Small intestine (tissue), 7 donors: ENCODE results near the gene SULT1A2. TPM values are rescaled to one million over a fixed set of nuclear protein-coding genes. Genes with fewer than 3 reads are reported as not detected.
"Not testable (repeated sequence)": the region's sequence is repeated elsewhere in the genome, so short reads cannot be mapped to it uniquely, and the experiment has no call there.

ENCODE experiments used
- DNase-seq, 2 donors: peaks; one replicate each; pipeline versions ENCODE4 v3.0.0 to v3.0.0-alpha.2; 2013
- FAIRE-seq: peaks from 2 replicates; lab custom pipeline; 2012; peaks lifted over from hg19 to GRCh38; lab: Jason Lieb, UNC
- H3K27ac ChIP-seq, 3 donors: one replicate each; pipeline ENCODE4 v1.5.1; 2013; ENCODE audit warnings: low read length in 2 of 3, mild to moderate bottlenecking in 2 of 3, control low read depth in 1 of 3, inconsistent platforms in 1 of 3, low read depth in 1 of 3, moderate library complexity in 1 of 3
- H3K27me3 ChIP-seq, 3 donors: one replicate each; pipeline ENCODE4 v1.6.1; 2013; ENCODE audit warnings: low read length in 3 of 3, inconsistent platforms in 1 of 3; ENCODE audit not compliant: control insufficient read depth in 3 of 3, insufficient read depth in 3 of 3
- H3K36me3 ChIP-seq, 3 donors: one replicate each; pipeline ENCODE4 v1.6.1; 2013; ENCODE audit warnings: low read length in 3 of 3, inconsistent platforms in 1 of 3, low read depth in 1 of 3, mild to moderate bottlenecking in 1 of 3, moderate library complexity in 1 of 3; ENCODE audit not compliant: control insufficient read depth in 3 of 3, insufficient read depth in 2 of 3
- H3K4me1 ChIP-seq, 3 donors: one replicate each; pipeline ENCODE4 v1.6.1; 2013; ENCODE audit warnings: low read length in 2 of 3, inconsistent platforms in 1 of 3, low read depth in 1 of 3, mild to moderate bottlenecking in 1 of 3, moderate library complexity in 1 of 3; ENCODE audit not compliant: control insufficient read depth in 3 of 3, insufficient read depth in 2 of 3
- H3K4me3 ChIP-seq, 3 donors: one replicate each; pipeline ENCODE4 v1.5.1; 2013; ENCODE audit warnings: low read length in 3 of 3, control low read depth in 1 of 3, inconsistent platforms in 1 of 3, low read depth in 1 of 3, mild to moderate bottlenecking in 1 of 3, moderate library complexity in 1 of 3
- H3K9me3 ChIP-seq, 2 donors: one replicate each; pipeline ENCODE4 v1.6.1; 2013; ENCODE audit warnings: low read depth in 1 of 2, low read length in 1 of 2; ENCODE audit not compliant: control insufficient read depth in 2 of 2, insufficient read depth in 1 of 2
- WGBS, 3 donors: extraction: QIAGEN DNeasy Blood & Tissue Kit; methylation state at CpG; one replicate each; pipeline ENCODE4 v1.1.7; 2013; 5-methylcytosine and 5-hydroxymethylcytosine counted together
- polyA plus RNA-seq, 4 donors: library from polyadenylated mRNA; stranded (reverse) in 3 of 4; unstranded in 1 of 4; fragments of 200-250 nt in 3 of 4; fragments of 120-200 nt in 1 of 4; gene quantifications; one replicate each; pipeline versions ENCODE4 v1.2.1 to v1.2.3, GENCODE V29; 2013
- donor health status: healthy with polysubstance abuse.
- donor health status: control.
- donor health status: control.
- donor health status: Bipolar disorder and iron deficiency.
- donor health status: healthy.

The SULT1A2 gene
- polyA plus RNA-seq, 4 donors = 6.5 to 321 (median 123) TPM

DNA sequence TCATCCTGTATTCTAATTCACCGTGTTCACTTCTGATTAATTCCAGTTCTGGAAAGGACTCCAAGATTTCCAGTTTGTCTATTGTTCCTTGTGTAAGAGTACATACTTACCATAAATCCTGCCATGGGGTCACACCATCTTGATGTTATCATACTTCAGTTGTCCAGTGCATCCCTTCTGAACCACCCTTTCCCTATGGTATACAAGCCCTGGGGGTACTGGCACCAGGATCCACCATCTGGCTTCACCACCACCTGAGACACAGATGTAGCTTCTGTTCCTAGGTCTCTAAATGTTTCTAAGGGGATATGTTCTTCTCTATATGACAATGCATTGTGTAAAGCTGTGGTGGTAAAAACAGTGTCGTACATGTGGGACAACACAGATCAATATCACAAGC is 21.9 kb downstream of the SULT1A2 start:
- no peak for FAIRE-seq
- H3K4me3 ChIP-seq = no peak overlapping the region
- DNase-seq = no peak
- H3K36me3 ChIP-seq = peaks cover 0 to 10% (median 0%) of the 10 kb centered on the region in 3 donors
- peaks cover 0 to 9% (median 0%) of the 10 kb centered on the region in 3 donors for H3K4me1 ChIP-seq
- no peak overlapping the region for H3K27ac ChIP-seq
- WGBS, 3 donors = 89 to 94% (median 91%) methylated on average over 2 of the region's 2 CpGs
- H3K9me3 ChIP-seq = no peaks in the 10 kb centered on the region
- no peaks in the 10 kb centered on the region for H3K27me3 ChIP-seq

DNA sequence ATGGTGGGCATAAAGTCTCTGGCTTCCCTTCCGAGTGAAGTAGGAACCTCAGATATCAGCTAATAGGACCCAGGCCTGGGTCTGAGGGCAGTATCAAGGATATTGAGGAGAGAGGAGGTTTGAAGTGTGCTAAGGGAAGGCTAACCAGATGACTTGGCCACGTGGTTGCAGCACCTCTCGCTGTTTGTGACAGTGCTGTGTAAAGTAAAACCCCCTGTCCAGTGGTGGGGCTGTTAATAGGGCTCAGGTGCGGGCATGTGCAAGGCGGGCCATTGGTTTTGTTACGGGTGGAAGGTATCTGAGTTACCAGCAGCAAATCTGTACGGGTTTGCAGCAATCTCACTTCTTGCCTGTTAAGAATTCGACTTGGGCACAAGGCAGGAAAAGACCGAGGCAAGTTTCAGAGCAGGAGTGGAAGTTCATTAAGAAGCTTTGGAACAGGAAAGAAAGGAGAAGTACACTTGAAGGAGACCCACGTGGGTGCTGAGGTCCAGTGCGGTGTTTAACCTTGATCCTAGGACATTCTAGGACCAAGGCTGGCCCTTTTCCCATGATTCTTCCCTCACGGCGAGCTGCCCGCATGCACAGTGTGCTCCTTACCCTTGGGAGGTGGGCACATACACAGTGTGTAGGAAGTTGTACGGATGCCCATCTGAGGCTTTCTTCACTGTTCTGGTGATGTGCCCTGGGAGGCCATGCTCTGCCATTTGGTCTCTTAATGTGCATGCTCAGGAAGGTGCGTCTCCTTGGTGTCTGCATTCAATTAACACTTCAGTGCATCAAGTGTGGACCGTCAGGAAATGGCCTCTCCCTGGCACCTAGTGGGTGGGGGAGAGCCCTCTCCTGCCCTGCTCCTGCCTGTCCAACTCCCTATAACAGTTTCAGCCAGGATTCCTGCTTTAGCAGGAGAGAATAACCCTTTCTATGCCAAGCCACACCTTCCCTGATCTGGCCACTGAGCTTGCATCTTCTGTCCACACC is 22.8 kb downstream of the SULT1A2 start:
- no peaks in the 10 kb centered on the region for H3K9me3 ChIP-seq

DNA sequence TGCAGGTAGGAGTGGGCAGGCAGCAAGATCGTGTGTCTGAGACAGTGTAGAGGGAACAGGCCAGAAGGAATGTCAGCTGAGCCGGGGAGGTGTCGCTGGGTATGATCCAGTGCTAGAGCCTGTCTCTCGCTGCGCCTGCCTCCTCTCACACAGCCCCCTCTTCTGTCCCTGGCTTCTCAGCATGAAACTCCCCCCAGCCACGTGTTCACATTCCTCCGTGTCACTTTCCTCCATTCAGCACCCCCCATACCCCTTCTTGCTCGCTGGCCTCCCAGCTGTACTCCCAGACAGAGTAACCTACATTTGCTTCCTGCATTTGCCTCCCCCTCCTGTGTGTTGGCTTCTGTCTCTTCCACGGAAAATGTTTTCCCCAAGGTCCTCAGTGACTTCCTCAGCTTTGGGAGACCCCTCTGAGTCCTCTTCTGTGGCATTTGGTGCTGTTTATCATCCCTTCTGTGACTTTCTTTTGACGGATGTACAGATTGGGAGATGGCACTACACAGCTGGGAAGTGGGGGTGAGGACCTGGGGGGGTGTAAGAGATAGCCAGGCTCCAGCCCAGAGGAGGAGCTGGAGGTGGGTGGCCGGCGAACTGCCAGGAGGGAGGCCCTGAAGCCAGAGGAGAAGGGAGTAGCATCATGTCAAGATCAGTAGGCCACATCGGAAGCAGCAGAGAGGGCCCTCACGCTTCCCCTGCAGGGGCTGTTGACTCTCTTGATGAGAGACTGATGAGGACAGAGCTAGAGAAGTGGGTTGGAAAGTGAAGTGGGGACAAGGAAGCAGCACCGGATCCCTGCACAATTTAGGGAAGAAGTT is 23.9 kb downstream of the SULT1A2 start:
- DNase-seq = no peak
- Histone ChIP-seq H3K27me3 (no peaks in the 10 kb centered on the region), H3K4me1 (peaks cover 0 to 9% (median 0%) of the 10 kb centered on the region in 3 donors), H3K9me3 (no peaks in the 10 kb centered on the region), H3K4me3 (no peak overlapping the region), H3K36me3 (peaks cover 0 to 10% (median 0%) of the 10 kb centered on the region in 3 donors), H3K27ac (peak overlapping the region in 1 of 3 donors; percentile 23)
- WGBS, 3 donors = 68 to 84% (median 81%) methylated on average over 13 to 15 of the region's 15 CpGs
- FAIRE-seq = no peak

More for the DNA sequence above, 22.8 kb downstream of the SULT1A2 start:
- WGBS, 3 donors = 80 to 84% (median 83%) methylated on average over 17 of the region's 17 CpGs
- H3K27ac ChIP-seq = no peak overlapping the region
- no peak overlapping the region for H3K4me3 ChIP-seq
- FAIRE-seq = no peak
- DNase-seq = no peak
- peaks cover 0 to 10% (median 0%) of the 10 kb centered on the region in 3 donors for H3K36me3 ChIP-seq
- H3K4me1 ChIP-seq = peaks cover 0 to 9% (median 0%) of the 10 kb centered on the region in 3 donors
- H3K27me3 ChIP-seq = no peaks in the 10 kb centered on the region

DNA sequence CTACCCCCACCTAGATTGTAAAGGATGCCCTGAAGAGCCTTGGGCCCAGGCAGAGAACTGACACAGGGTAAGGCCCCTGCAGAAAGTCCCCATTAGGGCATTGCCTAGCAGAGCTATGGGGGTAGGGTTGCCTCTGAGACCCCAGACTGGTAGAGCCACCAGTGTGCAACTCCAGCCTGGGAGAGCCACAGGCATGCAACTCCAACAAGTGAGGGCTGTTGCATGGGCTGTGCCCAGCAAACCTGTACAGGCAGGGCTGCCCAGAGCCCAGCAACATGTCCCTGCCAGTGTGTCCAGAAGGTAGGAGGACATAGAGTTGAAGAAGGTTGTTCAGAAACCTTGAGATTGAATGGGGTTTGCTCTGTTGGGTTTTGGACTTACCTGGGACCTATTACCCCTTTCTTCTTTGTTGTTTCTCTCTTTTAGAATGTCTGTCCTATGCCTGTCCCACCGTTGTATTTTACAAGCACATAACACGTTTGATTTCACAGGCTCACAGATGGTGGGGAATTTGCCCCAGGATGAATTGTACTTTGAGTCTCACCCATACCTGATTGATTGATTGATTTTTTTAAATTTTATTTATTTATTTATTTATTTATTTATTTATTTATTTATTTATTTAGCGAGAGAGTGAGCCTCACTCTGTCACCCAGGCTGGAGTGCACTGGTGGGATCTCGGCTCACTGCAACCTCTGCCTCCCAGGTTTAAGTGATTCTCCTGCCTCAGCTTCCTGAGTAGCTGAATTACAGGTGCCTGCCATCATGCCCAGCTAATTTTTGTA is 26.7 kb downstream of the SULT1A2 start:
- H3K4me3 ChIP-seq = no peak overlapping the region
- H3K36me3 ChIP-seq = peaks cover 0 to 20% (median 0%) of the 10 kb centered on the region in 3 donors
- peaks cover 0 to 9% (median 0%) of the 10 kb centered on the region in 3 donors for H3K4me1 ChIP-seq
- H3K9me3 ChIP-seq = peaks cover 0 to 11% of the 10 kb centered on the region in 2 donors
- WGBS, 3 donors = 93 to 99% (median 96%) methylated on average over 4 of the region's 4 CpGs
- DNase-seq (no peak), FAIRE-seq (no peak)
- no peaks in the 10 kb centered on the region for H3K27me3 ChIP-seq
- H3K27ac ChIP-seq = no peak overlapping the region

DNA sequence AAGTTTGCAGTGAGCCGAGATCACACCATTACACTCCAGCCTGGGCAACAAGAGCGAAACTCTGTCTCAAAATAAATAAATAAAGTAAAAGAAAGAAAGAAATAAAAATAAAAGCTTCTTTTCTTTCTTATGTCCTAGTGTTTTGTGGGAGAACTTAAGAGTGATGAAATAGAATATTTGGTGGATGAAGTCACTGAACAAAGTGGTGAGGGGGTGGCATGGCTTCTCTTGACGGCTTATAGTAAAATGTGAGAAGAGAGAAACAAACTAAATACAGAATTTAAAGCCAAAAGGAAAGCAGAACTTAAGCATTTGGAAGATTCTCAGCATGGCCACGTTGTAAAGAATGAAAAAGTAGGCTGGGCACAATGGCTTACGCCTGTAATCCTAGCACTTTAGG is 27.8 kb downstream of the SULT1A2 start:
- Histone ChIP-seq H3K36me3 (peaks cover 0 to 19% (median 0%) of the 10 kb centered on the region in 3 donors), H3K4me3 (no peak overlapping the region), H3K4me1 (peaks cover 0 to 9% (median 0%) of the 10 kb centered on the region in 3 donors), H3K27ac (no peak overlapping the region), H3K27me3 (no peaks in the 10 kb centered on the region), H3K9me3 (peaks cover 0 to 11% of the 10 kb centered on the region in 2 donors)
- 88 to 96% (median 92%) methylated on average over 5 of the region's 5 CpGs for WGBS, 3 donors
- FAIRE-seq = no peak
- no peak for DNase-seq

DNA sequence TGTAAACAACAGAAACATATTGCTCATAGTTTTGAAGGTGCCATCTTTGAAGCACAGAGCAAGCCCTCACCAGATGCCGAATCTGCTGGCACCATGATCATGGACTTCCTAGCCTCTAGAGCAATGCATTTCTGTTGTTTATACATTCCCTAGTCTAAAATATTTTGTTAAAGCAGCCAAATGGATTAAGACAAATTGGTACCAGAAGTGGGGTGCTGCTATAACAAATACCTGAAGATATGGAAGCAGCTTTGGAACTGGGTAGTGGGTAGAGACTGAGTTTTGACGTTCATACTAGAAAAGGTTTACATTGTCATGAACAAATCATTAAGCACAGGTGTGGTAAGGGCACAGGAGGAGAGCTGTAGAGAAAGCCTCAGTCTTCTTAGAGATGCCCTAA is 29.6 kb downstream of the SULT1A2 start:
- WGBS, 3 donors = 96 to 100% (median 98%) methylated on average over 2 of the region's 2 CpGs
- peaks cover 0 to 11% of the 10 kb centered on the region in 2 donors for H3K9me3 ChIP-seq
- no peak for FAIRE-seq

DNA sequence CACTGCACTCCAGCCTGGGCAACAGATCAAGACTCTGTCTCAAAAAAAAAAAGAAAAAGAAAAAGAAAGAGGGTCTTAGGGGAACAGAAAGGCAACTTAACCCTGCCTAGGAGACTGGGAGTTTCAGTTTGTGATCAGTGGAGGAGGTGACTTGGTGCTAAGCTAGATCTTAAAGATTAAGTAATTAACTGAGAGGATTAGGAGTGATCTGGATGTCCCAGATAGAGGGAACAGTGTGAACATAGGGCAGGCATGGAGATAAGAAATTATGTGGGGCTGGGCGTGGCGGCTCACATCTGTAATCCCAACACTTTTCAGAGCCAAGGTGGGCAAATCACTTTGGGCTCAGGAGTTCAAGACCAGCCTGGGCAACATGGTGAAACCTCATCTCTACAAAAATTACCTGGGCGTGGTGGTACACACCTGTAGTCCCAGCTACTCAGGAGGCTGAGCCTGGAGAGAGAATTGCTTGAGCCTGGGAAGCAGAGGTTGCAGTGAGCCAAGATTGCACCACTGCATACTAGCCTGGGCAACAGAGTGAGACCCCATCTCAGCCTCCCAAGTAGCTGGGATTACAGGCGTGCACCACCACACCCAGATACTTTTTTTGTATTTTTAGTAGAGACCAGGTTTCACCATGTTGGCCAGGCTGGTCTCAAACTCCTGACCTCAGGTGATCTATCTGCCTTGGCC is 30.5 kb downstream of the SULT1A2 start:
- H3K4me1 ChIP-seq, H3K4me3 ChIP-seq, DNase-seq, H3K27me3 ChIP-seq, H3K27ac ChIP-seq, FAIRE-seq: not testable (repeated sequence)
- Histone ChIP-seq H3K9me3 (peaks cover 0 to 11% of the 10 kb centered on the region in 2 donors), H3K36me3 (peaks cover 0 to 15% (median 0%) of the 10 kb centered on the region in 3 donors)
- 97 to 98% (median 97%) methylated on average over 4 of the region's 4 CpGs for WGBS, 3 donors

More for the DNA sequence above, 29.6 kb downstream of the SULT1A2 start:
- Histone ChIP-seq H3K4me3 (no peak overlapping the region), H3K4me1 (no peaks in the 10 kb centered on the region), H3K27me3 (no peaks in the 10 kb centered on the region), H3K36me3 (peaks cover 0 to 15% (median 0%) of the 10 kb centered on the region in 3 donors), H3K27ac (no peak overlapping the region)
- no peak for DNase-seq
